ENCODE results near the gene CGNL1. TPM values are rescaled to one million over a fixed set of nuclear protein-coding genes. Genes with fewer than 3 reads are reported as not detected.

Gene CGNL1
- polyA plus RNA-seq, 1 donor: 7.8 TPM

DNA sequence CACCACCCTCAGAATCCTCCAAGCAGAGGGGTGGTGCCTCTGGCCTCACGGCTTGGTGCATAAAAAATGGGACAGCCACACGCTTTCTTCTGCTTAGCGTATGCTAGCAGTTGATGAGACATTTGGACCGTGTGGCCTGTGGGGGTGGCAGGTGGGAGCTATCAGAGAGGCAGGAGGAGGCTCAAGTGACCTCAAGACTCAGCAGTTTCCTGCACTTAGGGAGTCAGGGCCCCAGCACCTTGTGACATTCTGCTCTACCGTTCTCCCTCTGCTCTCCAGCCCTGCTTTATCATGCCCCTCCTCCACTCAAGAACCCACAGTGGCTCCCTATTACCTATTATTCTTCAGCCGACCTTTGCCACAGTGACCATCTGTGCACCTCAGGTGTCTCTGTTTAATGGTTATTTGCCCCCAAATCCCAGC, 41.0 kb upstream of the CGNL1 start:
- Histone ChIP-seq H3K27me3 (ENCODE audit: control insufficient read depth, insufficient read depth, low read length) (no peaks in the 10 kb centered on the region), H3K36me3 (ENCODE audit: control insufficient read depth, insufficient read depth, low read length) (no peaks in the 10 kb centered on the region), H3K4me1 (ENCODE audit: control insufficient read depth, insufficient read depth, low read length) (peaks cover 20% of the 10 kb centered on the region), H3K4me3 (ENCODE audit: low read length) (no peak overlapping the region), H3K9me3 (ENCODE audit: control insufficient read depth, low read depth, low read length) (no peaks in the 10 kb centered on the region), H3K27ac (ENCODE audit: low read length) (peak overlapping the region; percentile 3)
- peak; percentile 70 to 81 for DNase-seq
- 67% methylated on average over 1 of the region's 6 CpGs for WGBS (ENCODE audit: insufficient coverage, low lambda C conversion rate)

DNA sequence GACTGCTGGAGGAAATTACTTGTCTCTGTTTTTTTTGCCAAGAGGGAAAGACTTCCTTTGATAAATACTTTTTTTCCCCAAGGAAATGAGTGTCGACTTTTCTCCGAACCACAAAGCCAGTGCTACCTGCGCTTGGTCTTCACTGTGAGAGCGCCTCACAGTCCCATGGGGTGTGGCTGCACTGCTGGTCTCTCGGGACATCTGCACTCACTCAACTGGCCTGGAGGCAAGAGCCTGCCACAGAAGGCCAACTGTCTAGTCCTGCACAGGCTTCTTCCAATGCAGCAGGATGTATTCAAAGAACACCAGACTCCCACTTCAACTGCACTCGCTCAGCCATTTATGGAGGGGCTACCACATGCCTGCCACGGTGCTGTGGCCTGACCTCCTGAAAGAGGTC, 40.6 kb upstream of the CGNL1 start:
- Histone ChIP-seq H3K27me3 (ENCODE audit: control insufficient read depth, insufficient read depth, low read length) (no peaks in the 10 kb centered on the region), H3K27ac (ENCODE audit: low read length) (no peak overlapping the region), H3K36me3 (ENCODE audit: control insufficient read depth, insufficient read depth, low read length) (no peaks in the 10 kb centered on the region), H3K4me1 (ENCODE audit: control insufficient read depth, insufficient read depth, low read length) (peaks cover 20% of the 10 kb centered on the region), H3K4me3 (ENCODE audit: low read length) (no peak overlapping the region), H3K9me3 (ENCODE audit: control insufficient read depth, low read depth, low read length) (no peaks in the 10 kb centered on the region)
- no CpG with 5 or more reads among the region's 7 CpGs for WGBS (ENCODE audit: insufficient coverage, low lambda C conversion rate)
- DNase-seq: peak in 1 of 2 donors; percentile 23

DNA sequence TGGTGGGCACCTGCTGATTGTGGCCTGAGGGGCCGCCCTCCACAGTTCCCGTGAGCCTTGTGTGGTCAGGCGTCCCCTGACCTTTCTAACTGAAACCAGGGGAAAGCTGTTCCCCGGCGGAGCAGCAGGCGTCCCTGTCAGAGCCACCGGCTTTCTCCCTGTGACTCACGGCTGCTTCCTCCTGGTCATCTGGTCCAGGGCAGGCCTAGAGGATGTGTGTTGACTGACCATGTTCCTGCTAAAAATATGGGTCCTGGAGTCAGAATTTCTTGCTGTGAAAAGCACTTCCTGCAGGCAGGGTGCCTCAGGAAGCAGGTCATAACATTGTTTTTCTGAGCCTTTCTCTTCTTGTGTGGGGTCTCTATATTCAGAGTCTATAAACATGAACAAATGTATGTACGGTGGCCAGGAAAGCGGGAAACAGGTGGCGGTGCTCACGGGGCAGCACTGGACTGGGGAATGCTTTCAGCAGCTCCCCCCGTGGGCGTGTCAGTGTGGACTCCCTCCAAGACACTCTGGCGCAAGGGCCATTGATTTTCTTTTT, 38.4 kb upstream of the CGNL1 start:
- no CpG with 5 or more reads among the region's 15 CpGs for WGBS (ENCODE audit: insufficient coverage, low lambda C conversion rate)
- Histone ChIP-seq H3K9me3 (ENCODE audit: control insufficient read depth, low read depth, low read length) (no peaks in the 10 kb centered on the region), H3K27me3 (ENCODE audit: control insufficient read depth, insufficient read depth, low read length) (no peaks in the 10 kb centered on the region), H3K27ac (ENCODE audit: low read length) (no peak overlapping the region), H3K4me1 (ENCODE audit: control insufficient read depth, insufficient read depth, low read length) (peaks cover 20% of the 10 kb centered on the region), H3K36me3 (ENCODE audit: control insufficient read depth, insufficient read depth, low read length) (no peaks in the 10 kb centered on the region), H3K4me3 (ENCODE audit: low read length) (no peak overlapping the region)
- peak in 1 of 2 donors; percentile 29 for DNase-seq

DNA sequence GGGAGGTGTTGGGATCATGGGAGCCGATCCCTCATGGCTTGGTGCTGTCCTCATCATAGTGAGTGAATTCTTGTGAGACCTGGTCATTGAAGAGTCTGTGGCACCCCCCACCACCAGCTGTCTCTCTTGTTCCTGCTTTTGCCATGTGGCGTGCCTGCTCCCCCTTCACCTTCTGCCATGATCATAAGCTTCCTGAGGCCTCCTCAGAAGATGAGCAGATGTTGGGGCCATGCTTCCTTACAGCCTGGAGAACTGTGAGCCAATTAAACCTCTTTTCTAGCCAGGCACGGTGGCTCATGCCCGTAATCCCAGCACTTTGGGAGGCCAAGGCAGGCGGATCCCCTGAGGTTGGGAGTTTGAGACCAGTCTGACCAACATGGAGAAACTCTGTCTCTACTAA, 37.0 kb upstream of the CGNL1 start:
- no peak overlapping the region for H3K27ac ChIP-seq (ENCODE audit: low read length)
- DNase-seq: no peak
- peaks cover 15% of the 10 kb centered on the region for H3K4me1 ChIP-seq (ENCODE audit: control insufficient read depth, insufficient read depth, low read length)
- no peaks in the 10 kb centered on the region for H3K27me3 ChIP-seq (ENCODE audit: control insufficient read depth, insufficient read depth, low read length)
- no peaks in the 10 kb centered on the region for H3K9me3 ChIP-seq (ENCODE audit: control insufficient read depth, low read depth, low read length)
- no peaks in the 10 kb centered on the region for H3K36me3 ChIP-seq (ENCODE audit: control insufficient read depth, insufficient read depth, low read length)
- WGBS (ENCODE audit: insufficient coverage, low lambda C conversion rate): no CpG with 5 or more reads among the region's 5 CpGs
- H3K4me3 ChIP-seq (ENCODE audit: low read length): no peak overlapping the region

DNA sequence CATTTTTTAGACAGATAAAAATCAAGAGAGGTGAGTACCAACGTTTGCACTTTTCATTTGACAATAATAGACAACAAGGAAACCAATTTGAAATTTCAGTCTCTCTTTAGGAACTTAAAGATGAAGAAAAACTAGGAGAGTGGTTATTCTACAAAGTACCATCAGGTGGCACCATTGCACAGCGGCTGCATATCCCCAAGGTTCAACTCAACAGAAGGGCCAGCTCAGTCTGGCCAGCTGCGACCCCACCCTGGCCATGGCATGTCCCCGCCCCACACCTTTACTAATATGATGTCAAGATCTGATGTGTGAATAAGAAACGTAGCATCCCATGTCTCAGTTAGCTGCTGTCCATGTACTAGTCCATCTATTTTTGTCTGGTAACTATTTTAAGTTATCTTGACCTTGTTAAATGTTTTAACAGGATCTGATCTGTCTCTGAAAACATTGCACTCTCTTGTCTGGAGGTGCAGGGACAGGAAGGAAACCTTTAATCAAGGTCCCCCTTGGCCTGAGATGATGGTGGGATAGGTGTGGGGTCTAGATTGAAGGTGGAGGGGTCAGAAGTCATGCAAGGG, 35.5 kb upstream of the CGNL1 start:
- Histone ChIP-seq H3K27me3 (ENCODE audit: control insufficient read depth, insufficient read depth, low read length) (no peaks in the 10 kb centered on the region), H3K36me3 (ENCODE audit: control insufficient read depth, insufficient read depth, low read length) (no peaks in the 10 kb centered on the region), H3K27ac (ENCODE audit: low read length) (no peak overlapping the region), H3K9me3 (ENCODE audit: control insufficient read depth, low read depth, low read length) (no peaks in the 10 kb centered on the region), H3K4me1 (ENCODE audit: control insufficient read depth, insufficient read depth, low read length) (peaks cover 2% of the 10 kb centered on the region), H3K4me3 (ENCODE audit: low read length) (no peak overlapping the region)
- DNase-seq: peak in 1 of 2 donors; percentile 54
- WGBS (ENCODE audit: insufficient coverage, low lambda C conversion rate): no CpG with 5 or more reads among the region's 5 CpGs

DNA sequence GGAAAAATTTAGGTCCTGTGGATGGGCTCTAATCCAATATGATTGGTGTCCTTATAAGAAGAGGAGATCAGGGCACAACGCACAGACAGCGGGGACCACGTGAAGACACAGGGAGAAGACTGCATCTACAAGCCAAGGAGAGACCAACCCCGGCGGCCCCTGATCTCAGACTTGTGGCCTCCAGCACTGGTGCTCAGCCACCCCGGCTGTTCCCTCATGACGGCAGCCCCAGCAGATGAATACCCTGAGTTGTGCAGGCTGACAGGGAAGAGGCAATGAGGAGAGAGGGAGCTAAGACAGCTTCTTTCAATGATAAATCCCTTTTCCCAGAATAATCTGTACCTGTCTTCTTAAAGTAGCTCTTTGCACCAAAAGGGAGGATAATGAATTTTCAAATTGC, 33.3 kb upstream of the CGNL1 start:
- Histone ChIP-seq H3K27ac (ENCODE audit: low read length) (no peak overlapping the region), H3K4me1 (ENCODE audit: control insufficient read depth, insufficient read depth, low read length) (no peaks in the 10 kb centered on the region), H3K4me3 (ENCODE audit: low read length) (no peak overlapping the region), H3K27me3 (ENCODE audit: control insufficient read depth, insufficient read depth, low read length) (no peaks in the 10 kb centered on the region), H3K36me3 (ENCODE audit: control insufficient read depth, insufficient read depth, low read length) (no peaks in the 10 kb centered on the region), H3K9me3 (ENCODE audit: control insufficient read depth, low read depth, low read length) (no peaks in the 10 kb centered on the region)
- no peak for DNase-seq
- no CpG with 5 or more reads among the region's 7 CpGs for WGBS (ENCODE audit: insufficient coverage, low lambda C conversion rate)

DNA sequence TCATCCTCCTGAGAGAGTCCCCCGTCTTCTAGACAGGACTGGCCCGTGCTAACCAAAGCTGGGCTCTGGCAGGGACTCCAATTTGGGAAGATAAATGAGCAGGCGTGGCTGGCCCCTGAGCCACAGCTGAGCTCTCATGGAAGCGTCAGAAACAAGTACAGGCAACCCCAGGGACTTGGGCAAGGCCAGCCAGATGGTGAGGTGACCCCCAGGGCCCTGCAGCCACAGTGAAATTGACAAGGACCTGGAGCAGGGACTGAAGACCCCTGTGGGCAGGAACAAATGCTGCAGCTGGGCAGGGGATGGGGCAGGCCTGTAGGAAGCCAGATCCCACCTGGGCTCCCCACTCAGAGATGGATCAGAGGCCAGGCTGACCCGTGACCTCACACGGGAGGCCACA, 32.8 kb upstream of the CGNL1 start:
- DNase-seq: no peak
- no peak overlapping the region for H3K4me3 ChIP-seq (ENCODE audit: low read length)
- H3K9me3 ChIP-seq (ENCODE audit: control insufficient read depth, low read depth, low read length): no peaks in the 10 kb centered on the region
- no peaks in the 10 kb centered on the region for H3K36me3 ChIP-seq (ENCODE audit: control insufficient read depth, insufficient read depth, low read length)
- H3K4me1 ChIP-seq (ENCODE audit: control insufficient read depth, insufficient read depth, low read length): no peaks in the 10 kb centered on the region
- H3K27ac ChIP-seq (ENCODE audit: low read length): no peak overlapping the region
- 80% methylated on average over 1 of the region's 6 CpGs for WGBS (ENCODE audit: insufficient coverage, low lambda C conversion rate)
- no peaks in the 10 kb centered on the region for H3K27me3 ChIP-seq (ENCODE audit: control insufficient read depth, insufficient read depth, low read length)

DNA sequence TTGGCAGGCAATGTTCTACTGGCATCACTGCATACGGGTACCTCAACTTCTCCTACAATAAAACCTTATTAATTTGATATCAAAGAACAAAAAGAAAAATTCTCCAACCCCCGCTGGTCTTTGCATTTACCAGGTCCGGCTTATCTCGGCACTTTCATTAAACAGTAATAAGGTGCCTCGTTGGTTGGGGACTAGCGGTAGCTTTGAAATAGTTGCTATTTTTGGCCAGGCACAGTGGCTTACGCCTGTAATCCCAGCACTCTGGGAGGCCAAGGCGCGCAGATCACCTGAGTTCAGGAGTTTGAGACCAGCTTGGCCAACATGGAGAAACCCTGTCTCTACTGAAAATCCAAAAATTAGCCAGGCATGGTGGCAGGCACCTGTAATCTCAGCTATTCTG, 32.0 kb upstream of the CGNL1 start:
- DNase-seq: no peak
- H3K9me3 ChIP-seq (ENCODE audit: control insufficient read depth, low read depth, low read length): no peaks in the 10 kb centered on the region
- H3K27ac ChIP-seq (ENCODE audit: low read length): no peak overlapping the region
- no peak overlapping the region for H3K4me3 ChIP-seq (ENCODE audit: low read length)
- no peaks in the 10 kb centered on the region for H3K27me3 ChIP-seq (ENCODE audit: control insufficient read depth, insufficient read depth, low read length)
- 80% methylated on average over 3 of the region's 9 CpGs for WGBS (ENCODE audit: insufficient coverage, low lambda C conversion rate)
- H3K36me3 ChIP-seq (ENCODE audit: control insufficient read depth, insufficient read depth, low read length): no peaks in the 10 kb centered on the region
- no peaks in the 10 kb centered on the region for H3K4me1 ChIP-seq (ENCODE audit: control insufficient read depth, insufficient read depth, low read length)

DNA sequence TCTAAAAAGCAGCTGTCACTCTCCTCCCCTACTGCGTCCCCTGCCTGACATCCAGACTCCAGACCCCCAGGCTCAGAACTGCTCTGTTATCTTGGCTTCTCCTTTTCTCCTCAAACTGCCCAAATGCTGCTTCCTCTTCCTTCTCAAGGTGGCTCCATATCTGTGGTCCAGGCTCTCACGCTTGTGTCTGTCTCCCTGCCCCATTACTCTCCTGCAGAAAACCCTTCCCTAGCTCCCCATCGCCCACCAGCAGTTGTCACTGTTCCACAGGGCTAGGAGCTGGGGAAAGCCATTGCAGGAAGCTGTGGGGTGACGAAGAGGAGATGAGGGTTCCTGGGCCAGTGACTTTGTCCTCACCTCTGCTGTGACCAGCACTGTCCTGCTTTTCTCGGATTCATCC, 30.7 kb upstream of the CGNL1 start:
- Histone ChIP-seq H3K27me3 (ENCODE audit: control insufficient read depth, insufficient read depth, low read length) (no peaks in the 10 kb centered on the region), H3K36me3 (ENCODE audit: control insufficient read depth, insufficient read depth, low read length) (no peaks in the 10 kb centered on the region), H3K4me3 (ENCODE audit: low read length) (no peak overlapping the region), H3K4me1 (ENCODE audit: control insufficient read depth, insufficient read depth, low read length) (no peaks in the 10 kb centered on the region), H3K9me3 (ENCODE audit: control insufficient read depth, low read depth, low read length) (no peaks in the 10 kb centered on the region), H3K27ac (ENCODE audit: low read length) (no peak overlapping the region)
- peak in 1 of 2 donors; percentile 25 for DNase-seq
- 100% methylated on average over 1 of the region's 5 CpGs for WGBS (ENCODE audit: insufficient coverage, low lambda C conversion rate)

DNA sequence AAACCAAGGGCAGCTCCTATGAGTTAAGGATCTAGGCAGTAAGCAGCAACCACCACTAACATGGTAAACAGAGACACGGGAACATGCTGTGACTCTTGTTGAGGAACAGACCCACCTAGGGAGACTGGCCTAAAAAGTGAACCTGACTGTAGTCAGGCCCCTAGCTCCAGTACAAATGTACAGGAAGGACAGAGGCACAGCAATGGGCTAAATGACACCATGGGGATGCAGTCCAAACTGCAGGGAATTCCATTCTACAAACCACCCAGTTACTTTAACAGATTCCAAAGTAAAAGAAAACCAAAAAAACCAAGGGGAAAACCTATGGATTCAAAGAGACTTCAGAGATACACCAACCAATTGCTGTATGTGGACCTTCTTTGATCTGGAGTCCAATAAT, 28.2 kb upstream of the CGNL1 start:
- no peaks in the 10 kb centered on the region for H3K9me3 ChIP-seq (ENCODE audit: control insufficient read depth, low read depth, low read length)
- WGBS (ENCODE audit: insufficient coverage, low lambda C conversion rate): no CpG with 5 or more reads among the region's 1 CpG
- no peak overlapping the region for H3K4me3 ChIP-seq (ENCODE audit: low read length)
- no peak overlapping the region for H3K27ac ChIP-seq (ENCODE audit: low read length)
- H3K4me1 ChIP-seq (ENCODE audit: control insufficient read depth, insufficient read depth, low read length): no peaks in the 10 kb centered on the region
- H3K36me3 ChIP-seq (ENCODE audit: control insufficient read depth, insufficient read depth, low read length): no peaks in the 10 kb centered on the region
- no peak for DNase-seq
- H3K27me3 ChIP-seq (ENCODE audit: control insufficient read depth, insufficient read depth, low read length): no peaks in the 10 kb centered on the region
